K562 (cell line): Measurements from ENCODE around the gene ZNF778. TPM values are rescaled to one million over a fixed set of nuclear protein-coding genes. Genes with fewer than 3 reads are reported as not detected.

ENCODE experiments used
- AFF1 ChIP-seq, 2 experiments: fragments of 450-650 bp; IDR thresholded peaks; 2 replicates each; pipeline ENCODE4 v1.6.1; 2018; ENCODE audit warnings: mild to moderate bottlenecking in 2 of 2, low read depth in 1 of 2; ENCODE audit not compliant: partially characterized antibody in 2 of 2
- CBFA2T2 ChIP-seq: fragments of 450-650 bp; conservative IDR thresholded peaks from 2 replicates; pipeline ENCODE4 v1.6.1; 2017; ENCODE audit warnings: mild to moderate bottlenecking
- GABPB2 ChIP-seq: fragments of 250-450 bp; sonication (Bioruptor Pico); conservative IDR thresholded peaks from 2 replicates; pipeline ENCODE4 v1.5.1; 2021; ENCODE audit warnings: mild to moderate bottlenecking
- HES1 ChIP-seq: fragments of 450-650 bp; IDR thresholded peaks from 2 replicates; pipeline ENCODE4 v1.6.1; 2016; ENCODE audit warnings: low read depth, mild to moderate bottlenecking, moderate library complexity
- USF1 ChIP-seq: sonication (generic); formaldehyde crosslinking; IDR thresholded peaks from 2 replicates; pipeline ENCODE4 v1.9.0; 2022; ENCODE audit warnings: mild to moderate bottlenecking, missing genetic modification reagents
- ZFP30 ChIP-seq: fragments of 250-450 bp; sonication (Bioruptor Pico); IDR thresholded peaks from 2 replicates; pipeline ENCODE4 v1.8.0; 2022; ENCODE audit warnings: moderate library complexity, mild to moderate bottlenecking, inconsistent platforms, borderline replicate concordance
- ZFP91 ChIP-seq: sonication (generic); formaldehyde crosslinking; IDR thresholded peaks from 2 replicates; pipeline ENCODE4 v1.8.0; 2022; ENCODE audit warnings: mild to moderate bottlenecking, missing genetic modification reagents
- ZNF24 ChIP-seq: fragments of 450-650 bp; IDR thresholded peaks from 2 replicates; pipeline ENCODE4 v1.6.1; 2016
- ZNF253 ChIP-seq: fragments of 250-450 bp; sonication (Bioruptor Pico); conservative IDR thresholded peaks from 2 replicates; pipeline ENCODE4 v1.6.1; 2021; ENCODE audit warnings: mild to moderate bottlenecking
- polyA plus RNA-seq, 8 experiments: library from polyadenylated mRNA; depleted of rRNA in 4 of 8; stranded (reverse) in 5 of 8; unstranded in 3 of 8; fragments of >200 nt; fragmentation: Nextera tagmentation in 2 of 8; fragmentation: Illumina TruSeq in 1 of 8; extraction: Ambion mirVana in 2 of 8; extraction: Trizol in 1 of 8; gene quantifications; 2 replicates each; pipeline versions ENCODE4 v1.2.1 to v1.2.3, GENCODE V29; 2011 to 2014; ENCODE audit warnings: inconsistent platforms in 1 of 8, missing spikeins in 1 of 8
- total RNA-seq, 7 experiments: library from RNA; depleted of rRNA in 6 of 7; stranded (reverse); fragments of >200 nt in 6 of 7; fragmentation: Illumina TruSeq in 2 of 7; extraction: Trizol in 2 of 7; gene quantifications; 2 replicates each; pipeline versions ENCODE4 v1.2.1 to v1.2.3, GENCODE V29; 2011 to 2021; ENCODE audit warnings: low replicate concordance in 1 of 7

ZNF778 gene
- total and polyA plus RNA-seq, 9 of the 15 experiments (the other 6 are each of a cell fraction or from before 2014, with no cell fraction given): 0.70 to 60.6 (median 7.5) TPM

- TF ChIP-seq ZFP91: no peak
- TF ChIP-seq USF1 (CRISPR knock-in tag): no peak; the same call in 1 of the 2 replicates
- TF ChIP-seq ZFP30 (CRISPR knock-in tag): no peak
- TF ChIP-seq HES1: no peak
- no peak for TF ChIP-seq CBFA2T2
- TF ChIP-seq GABPB2: peak; percentile 58; the same call in 1 of the 2 replicates
- TF ChIP-seq ZNF24: no peak
- TF ChIP-seq ZNF253 (CRISPR knock-in tag): no peak
- peak; percentile 59 to 68 for TF ChIP-seq AFF1 (IDR thresholded peaks at IDR 0.05; ENCODE audit: low read depth in 1 of 2, partially characterized antibody in 2 of 2)
These were observed 23.9 kb downstream of the ZNF778 start (continued) for GRCh38 chr16:89241187-89242007.
